GM23338 (cell line): Measurements from ENCODE around the gene CDV3. TPM values are rescaled to one million over a fixed set of nuclear protein-coding genes. Genes with fewer than 3 reads are reported as not detected.
A peak's percentile ranks its signal among the peaks of the same experiment; 100 is the strongest.

Source experiments
- ATAC-seq: fragments of 200-7000 bp; cut with Tn5 transposase; 3 replicates; pipeline ENCODE4 v1.9.1; 2020
- DNase-seq: peaks from one replicate; pipeline ENCODE4 v3.0.0-alpha.2; 2015; ENCODE audit warnings: low spot score
- H2AFZ ChIP-seq: fragments of 200-600 bp; sonication (generic); 2 replicates; pipeline ENCODE4 v1.8.0; 2016; ENCODE audit warnings: antibody characterized with exemption, mild to moderate bottlenecking, moderate library complexity
- H3F3A ChIP-seq: fragments of 200-600 bp; sonication (generic); replicated peaks from 2 replicates; pipeline ENCODE4 v1.8.0; 2017; ENCODE audit warnings: antibody characterized with exemption, mixed run types, low read depth
- H3K27ac ChIP-seq: fragments of 200-600 bp; sonication (generic); 2 replicates; pipeline ENCODE4 v1.6.1; 2016; ENCODE audit warnings: low read depth
- H3K27me3 ChIP-seq: fragments of 200-600 bp; sonication (generic); 2 replicates; pipeline ENCODE4 v1.8.0; 2016; ENCODE audit warnings: mild to moderate bottlenecking, mixed run types, moderate library complexity; ENCODE audit not compliant: insufficient read depth
- H3K36me3 ChIP-seq: fragments of 200-600 bp; sonication (generic); 2 replicates; pipeline ENCODE4 v1.8.0; 2016; ENCODE audit warnings: mild to moderate bottlenecking; ENCODE audit not compliant: insufficient read depth
- H3K4me1 ChIP-seq: fragments of 200-600 bp; sonication (generic); 2 replicates; pipeline ENCODE4 v1.8.0; 2016; ENCODE audit warnings: mild to moderate bottlenecking, moderate library complexity; ENCODE audit not compliant: insufficient read depth
- H3K4me2 ChIP-seq: fragments of 200-600 bp; sonication (generic); 2 replicates; pipeline ENCODE4 v1.7.1; 2017; ENCODE audit warnings: mixed run types
- H3K4me3 ChIP-seq: fragments of 200-600 bp; sonication (generic); 2 replicates; pipeline ENCODE4 v1.6.1; 2016; ENCODE audit warnings: mixed run types
- H3K79me2 ChIP-seq: fragments of 200-600 bp; sonication (generic); replicated peaks from 2 replicates; pipeline ENCODE4 v1.8.0; 2017; ENCODE audit warnings: mild to moderate bottlenecking; ENCODE audit not compliant: insufficient read depth
- H3K9me2 ChIP-seq: fragments of 200-600 bp; sonication (generic); 2 replicates; pipeline ENCODE4 v1.8.0; 2017; ENCODE audit not compliant: insufficient read depth
- H4K20me1 ChIP-seq: fragments of 200-600 bp; sonication (generic); replicated peaks from 2 replicates; pipeline ENCODE4 v1.8.0; 2017; ENCODE audit warnings: mild to moderate bottlenecking; ENCODE audit not compliant: insufficient read depth
- H3K27ac Mint-ChIP-seq: 2 replicates; pipeline ENCODE4 v1.8.0; 2020; ENCODE audit warnings: inconsistent platforms, mild to moderate bottlenecking, moderate library complexity, mixed read lengths
- H3K27me3 Mint-ChIP-seq: 3 replicates; pipeline ENCODE4 v1.8.0; 2022; ENCODE audit warnings: low read depth, mild to moderate bottlenecking, moderate library complexity, mixed read lengths, inconsistent platforms; ENCODE audit not compliant: insufficient read depth, poor library complexity
- H3K36me3 Mint-ChIP-seq: 3 replicates; pipeline ENCODE4 v1.8.0; 2021; ENCODE audit warnings: low read depth, mild to moderate bottlenecking, inconsistent platforms, moderate library complexity, mixed read lengths
- H3K4me1 Mint-ChIP-seq: 3 replicates; pipeline ENCODE4 v1.8.0; 2020; ENCODE audit warnings: mild to moderate bottlenecking, inconsistent platforms, mixed read lengths
- H3K4me3 Mint-ChIP-seq: 3 replicates; pipeline ENCODE4 v1.8.0; 2021; ENCODE audit warnings: moderate library complexity, mild to moderate bottlenecking, inconsistent platforms, mixed read lengths
- H3K9me3 Mint-ChIP-seq: 3 replicates; pipeline ENCODE4 v1.8.0; 2020; ENCODE audit warnings: moderate library complexity, mild to moderate bottlenecking, inconsistent platforms, mixed read lengths
- CREB1 ChIP-seq: fragments of 250-450 bp; sonication (Bioruptor Pico); IDR thresholded peaks from 2 replicates; pipeline ENCODE4 v1.5.0; 2020; ENCODE audit warnings: low read depth, mild to moderate bottlenecking, moderate library complexity
- EZH2 ChIP-seq: fragments of 200-600 bp; sonication (generic); IDR thresholded peaks from one replicate; pipeline ENCODE4 v1.8.0; 2017; ENCODE audit warnings: antibody characterized with exemption, mild to moderate bottlenecking, low read depth; ENCODE audit not compliant: unreplicated experiment
- JUNB ChIP-seq: IDR thresholded peaks from one replicate; pipeline ENCODE4 v1.6.1; 2016; ENCODE audit warnings: antibody characterized with exemption; ENCODE audit not compliant: unreplicated experiment
- NANOG ChIP-seq: IDR thresholded peaks from 2 replicates; pipeline ENCODE4 v1.6.1; 2016; ENCODE audit warnings: antibody characterized with exemption, borderline replicate concordance
- POLR2AphosphoS5 ChIP-seq: IDR thresholded peaks from 2 replicates; pipeline ENCODE4 v1.6.1; 2016; ENCODE audit warnings: antibody characterized with exemption, low read depth
- STAT1 ChIP-seq: IDR thresholded peaks from one replicate; pipeline ENCODE4 v1.6.1; 2016; ENCODE audit warnings: antibody characterized with exemption; ENCODE audit not compliant: unreplicated experiment
- ZNF331 ChIP-seq: fragments of 250-450 bp; sonication (Bioruptor Pico); IDR thresholded peaks from 2 replicates; pipeline ENCODE4 v1.5.0; 2020; ENCODE audit warnings: low read depth, mild to moderate bottlenecking, moderate library complexity
- polyA plus RNA-seq: library from polyadenylated mRNA; unstranded; fragments of >200 nt; fragmentation: Nextera tagmentation; extraction: Ambion mirVana; gene quantifications from 2 replicates; pipeline ENCODE4 v1.2.1, GENCODE V29; 2016
- total RNA-seq: library from RNA; depleted of rRNA; stranded (reverse); fragments of >200 nt; shearing (Covaris generic); gene quantifications from 2 replicates; pipeline ENCODE4 v1.2.3, GENCODE V29; 2014
- TF ChIP-seq, protein P1 (sequence below), 2 experiments: fragments of 200-600 bp in 1 of 2; sonication (generic) in 1 of 2; conservative IDR thresholded peaks; 2 replicates each; pipeline versions ENCODE4 v1.5.1 to v1.6.1; 2016 to 2017; ENCODE audit warnings: antibody characterized with exemption in 2 of 2, low read depth in 2 of 2, mild to moderate bottlenecking in 2 of 2, moderate library complexity in 1 of 2
- TF ChIP-seq, protein P2 (sequence below): fragments of 250-450 bp; sonication (Bioruptor Pico); IDR thresholded peaks from 2 replicates; pipeline ENCODE4 v1.5.0; 2020; ENCODE audit warnings: mild to moderate bottlenecking, moderate library complexity
- TF ChIP-seq, protein P3 (sequence below): IDR thresholded peaks from 2 replicates; pipeline ENCODE4 v1.6.1; 2016; ENCODE audit warnings: antibody characterized with exemption

Gene CDV3
- total and polyA plus RNA-seq, 2 experiments from 2014 or later, result 36.6 to 119 TPM

- H3F3A ChIP-seq, result no peaks in the 10 kb centered on the region
- H3K27ac ChIP-seq, result peak overlapping the region; percentile 17; the same call in 1 of the 2 replicates
- no peak overlapping the region for H3K4me3 Mint-ChIP-seq
- H3K27me3 ChIP-seq, result no peaks in the 10 kb centered on the region
- no peaks in the 10 kb centered on the region for H3K9me3 Mint-ChIP-seq
- H3K36me3 ChIP-seq, result peaks cover 65% of the 10 kb centered on the region
- no peaks in the 10 kb centered on the region for H3K9me2 ChIP-seq
- H3K79me2 ChIP-seq, result peaks cover 95% of the 10 kb centered on the region
- ATAC-seq (peak; percentile 47), DNase-seq (peak; percentile 64)
- H3K4me1 ChIP-seq, result peaks cover 12% of the 10 kb centered on the region
- no peak overlapping the region for H3K4me3 ChIP-seq
- H2AFZ ChIP-seq, result no peak overlapping the region
- H3K4me2 ChIP-seq, result no peak overlapping the region
- peaks cover 18% of the 10 kb centered on the region for H3K4me1 Mint-ChIP-seq
- H3K27ac Mint-ChIP-seq, result no peak overlapping the region
- no peaks in the 10 kb centered on the region for H3K27me3 Mint-ChIP-seq
- H4K20me1 ChIP-seq, result peaks cover 80% of the 10 kb centered on the region
- no peak for TF ChIP-seq CREB1 (CRISPR knock-in tag)
- TF ChIP-seq, protein P1, sequence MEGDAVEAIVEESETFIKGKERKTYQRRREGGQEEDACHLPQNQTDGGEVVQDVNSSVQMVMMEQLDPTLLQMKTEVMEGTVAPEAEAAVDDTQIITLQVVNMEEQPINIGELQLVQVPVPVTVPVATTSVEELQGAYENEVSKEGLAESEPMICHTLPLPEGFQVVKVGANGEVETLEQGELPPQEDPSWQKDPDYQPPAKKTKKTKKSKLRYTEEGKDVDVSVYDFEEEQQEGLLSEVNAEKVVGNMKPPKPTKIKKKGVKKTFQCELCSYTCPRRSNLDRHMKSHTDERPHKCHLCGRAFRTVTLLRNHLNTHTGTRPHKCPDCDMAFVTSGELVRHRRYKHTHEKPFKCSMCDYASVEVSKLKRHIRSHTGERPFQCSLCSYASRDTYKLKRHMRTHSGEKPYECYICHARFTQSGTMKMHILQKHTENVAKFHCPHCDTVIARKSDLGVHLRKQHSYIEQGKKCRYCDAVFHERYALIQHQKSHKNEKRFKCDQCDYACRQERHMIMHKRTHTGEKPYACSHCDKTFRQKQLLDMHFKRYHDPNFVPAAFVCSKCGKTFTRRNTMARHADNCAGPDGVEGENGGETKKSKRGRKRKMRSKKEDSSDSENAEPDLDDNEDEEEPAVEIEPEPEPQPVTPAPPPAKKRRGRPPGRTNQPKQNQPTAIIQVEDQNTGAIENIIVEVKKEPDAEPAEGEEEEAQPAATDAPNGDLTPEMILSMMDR (conservative IDR thresholded peaks at IDR 0.05; ENCODE audit: low read depth in 2 of 2), result peak; percentile 58 to 65
- peaks cover 83% of the 10 kb centered on the region for H3K36me3 Mint-ChIP-seq
These were observed 5.2 kb downstream of the CDV3 start for GRCh38 chr3:133578548-133579191.

DNA sequence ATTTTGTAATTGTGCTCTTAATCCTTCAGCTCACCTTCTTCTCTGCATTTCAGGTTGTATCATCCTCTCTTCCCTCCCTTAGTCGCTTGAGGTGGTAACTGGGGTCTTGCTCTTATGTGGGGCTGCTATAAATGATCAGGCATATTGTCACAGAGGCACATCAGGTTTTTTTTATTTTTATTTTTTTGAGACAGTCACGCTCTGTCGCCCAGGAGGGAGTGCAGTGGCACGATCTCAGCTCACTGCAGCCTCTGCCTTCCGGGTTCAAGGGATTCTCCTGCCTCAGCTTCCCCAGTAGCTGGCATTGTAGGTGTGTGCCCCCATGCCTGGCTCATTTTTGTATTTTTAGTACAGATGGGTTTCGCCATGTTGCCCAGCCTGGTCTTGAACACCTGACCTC lies 9.9 kb downstream of the CDV3 start:
- Histone ChIP-seq H3K36me3 (peaks cover 85% of the 10 kb centered on the region), H3K27ac (no peak overlapping the region), H3K9me2 (no peaks in the 10 kb centered on the region), H4K20me1 (peaks cover 58% of the 10 kb centered on the region), H3K79me2 (peaks cover 55% of the 10 kb centered on the region), H3K27me3 (no peaks in the 10 kb centered on the region), H3K4me3 (no peak overlapping the region), H3K4me2 (no peak overlapping the region), H3K4me1 (no peaks in the 10 kb centered on the region; the same call in 1 of the 2 replicates), H3F3A (no peaks in the 10 kb centered on the region; the same call in 1 of the 2 replicates), H2AFZ (no peak overlapping the region)
- no peak overlapping the region for H3K4me3 Mint-ChIP-seq
- H3K27ac Mint-ChIP-seq, result no peak overlapping the region
- no peak for ATAC-seq
- H3K27me3 Mint-ChIP-seq, result no peaks in the 10 kb centered on the region
- no peaks in the 10 kb centered on the region for H3K9me3 Mint-ChIP-seq
- H3K4me1 Mint-ChIP-seq, result no peaks in the 10 kb centered on the region
- no peak for DNase-seq
- peaks cover 89% of the 10 kb centered on the region for H3K36me3 Mint-ChIP-seq
- TF ChIP-seq EZH2 (no peak), JUNB (no peak), POLR2AphosphoS5 (no peak), CREB1 (CRISPR knock-in tag) (no peak), STAT1 (no peak), ZNF331 (CRISPR knock-in tag) (no peak), NANOG (no peak)
- TF ChIP-seq, protein P1 (conservative IDR thresholded peaks at IDR 0.05; ENCODE audit: low read depth in 2 of 2), result no peak
- TF ChIP-seq, protein P2, sequence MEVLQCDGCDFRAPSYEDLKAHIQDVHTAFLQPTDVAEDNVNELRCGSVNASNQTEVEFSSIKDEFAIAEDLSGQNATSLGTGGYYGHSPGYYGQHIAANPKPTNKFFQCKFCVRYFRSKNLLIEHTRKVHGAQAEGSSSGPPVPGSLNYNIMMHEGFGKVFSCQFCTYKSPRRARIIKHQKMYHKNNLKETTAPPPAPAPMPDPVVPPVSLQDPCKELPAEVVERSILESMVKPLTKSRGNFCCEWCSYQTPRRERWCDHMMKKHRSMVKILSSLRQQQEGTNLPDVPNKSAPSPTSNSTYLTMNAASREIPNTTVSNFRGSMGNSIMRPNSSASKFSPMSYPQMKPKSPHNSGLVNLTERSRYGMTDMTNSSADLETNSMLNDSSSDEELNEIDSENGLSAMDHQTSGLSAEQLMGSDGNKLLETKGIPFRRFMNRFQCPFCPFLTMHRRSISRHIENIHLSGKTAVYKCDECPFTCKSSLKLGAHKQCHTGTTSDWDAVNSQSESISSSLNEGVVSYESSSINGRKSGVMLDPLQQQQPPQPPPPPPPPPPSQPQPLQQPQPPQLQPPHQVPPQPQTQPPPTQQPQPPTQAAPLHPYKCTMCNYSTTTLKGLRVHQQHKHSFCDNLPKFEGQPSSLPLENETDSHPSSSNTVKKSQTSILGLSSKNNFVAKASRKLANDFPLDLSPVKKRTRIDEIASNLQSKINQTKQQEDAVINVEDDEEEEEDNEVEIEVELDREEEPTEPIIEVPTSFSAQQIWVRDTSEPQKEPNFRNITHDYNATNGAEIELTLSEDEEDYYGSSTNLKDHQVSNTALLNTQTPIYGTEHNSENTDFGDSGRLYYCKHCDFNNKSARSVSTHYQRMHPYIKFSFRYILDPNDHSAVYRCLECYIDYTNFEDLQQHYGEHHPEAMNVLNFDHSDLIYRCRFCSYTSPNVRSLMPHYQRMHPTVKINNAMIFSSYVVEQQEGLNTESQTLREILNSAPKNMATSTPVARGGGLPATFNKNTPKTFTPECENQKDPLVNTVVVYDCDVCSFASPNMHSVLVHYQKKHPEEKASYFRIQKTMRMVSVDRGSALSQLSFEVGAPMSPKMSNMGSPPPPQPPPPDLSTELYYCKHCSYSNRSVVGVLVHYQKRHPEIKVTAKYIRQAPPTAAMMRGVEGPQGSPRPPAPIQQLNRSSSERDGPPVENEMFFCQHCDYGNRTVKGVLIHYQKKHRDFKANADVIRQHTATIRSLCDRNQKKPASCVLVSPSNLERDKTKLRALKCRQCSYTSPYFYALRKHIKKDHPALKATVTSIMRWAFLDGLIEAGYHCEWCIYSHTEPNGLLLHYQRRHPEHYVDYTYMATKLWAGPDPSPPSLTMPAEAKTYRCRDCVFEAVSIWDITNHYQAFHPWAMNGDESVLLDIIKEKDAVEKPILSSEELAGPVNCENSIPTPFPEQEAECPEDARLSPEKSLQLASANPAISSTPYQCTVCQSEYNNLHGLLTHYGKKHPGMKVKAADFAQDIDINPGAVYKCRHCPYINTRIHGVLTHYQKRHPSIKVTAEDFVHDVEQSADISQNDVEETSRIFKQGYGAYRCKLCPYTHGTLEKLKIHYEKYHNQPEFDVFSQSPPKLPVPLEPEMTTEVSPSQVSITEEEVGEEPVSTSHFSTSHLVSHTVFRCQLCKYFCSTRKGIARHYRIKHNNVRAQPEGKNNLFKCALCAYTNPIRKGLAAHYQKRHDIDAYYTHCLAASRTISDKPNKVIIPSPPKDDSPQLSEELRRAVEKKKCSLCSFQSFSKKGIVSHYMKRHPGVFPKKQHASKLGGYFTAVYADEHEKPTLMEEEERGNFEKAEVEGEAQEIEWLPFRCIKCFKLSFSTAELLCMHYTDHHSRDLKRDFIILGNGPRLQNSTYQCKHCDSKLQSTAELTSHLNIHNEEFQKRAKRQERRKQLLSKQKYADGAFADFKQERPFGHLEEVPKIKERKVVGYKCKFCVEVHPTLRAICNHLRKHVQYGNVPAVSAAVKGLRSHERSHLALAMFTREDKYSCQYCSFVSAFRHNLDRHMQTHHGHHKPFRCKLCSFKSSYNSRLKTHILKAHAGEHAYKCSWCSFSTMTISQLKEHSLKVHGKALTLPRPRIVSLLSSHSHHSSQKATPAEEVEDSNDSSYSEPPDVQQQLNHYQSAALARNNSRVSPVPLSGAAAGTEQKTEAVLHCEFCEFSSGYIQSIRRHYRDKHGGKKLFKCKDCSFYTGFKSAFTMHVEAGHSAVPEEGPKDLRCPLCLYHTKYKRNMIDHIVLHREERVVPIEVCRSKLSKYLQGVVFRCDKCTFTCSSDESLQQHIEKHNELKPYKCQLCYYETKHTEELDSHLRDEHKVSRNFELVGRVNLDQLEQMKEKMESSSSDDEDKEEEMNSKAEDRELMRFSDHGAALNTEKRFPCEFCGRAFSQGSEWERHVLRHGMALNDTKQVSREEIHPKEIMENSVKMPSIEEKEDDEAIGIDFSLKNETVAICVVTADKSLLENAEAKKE (CRISPR knock-in tag), result no peak
- TF ChIP-seq, protein P3, sequence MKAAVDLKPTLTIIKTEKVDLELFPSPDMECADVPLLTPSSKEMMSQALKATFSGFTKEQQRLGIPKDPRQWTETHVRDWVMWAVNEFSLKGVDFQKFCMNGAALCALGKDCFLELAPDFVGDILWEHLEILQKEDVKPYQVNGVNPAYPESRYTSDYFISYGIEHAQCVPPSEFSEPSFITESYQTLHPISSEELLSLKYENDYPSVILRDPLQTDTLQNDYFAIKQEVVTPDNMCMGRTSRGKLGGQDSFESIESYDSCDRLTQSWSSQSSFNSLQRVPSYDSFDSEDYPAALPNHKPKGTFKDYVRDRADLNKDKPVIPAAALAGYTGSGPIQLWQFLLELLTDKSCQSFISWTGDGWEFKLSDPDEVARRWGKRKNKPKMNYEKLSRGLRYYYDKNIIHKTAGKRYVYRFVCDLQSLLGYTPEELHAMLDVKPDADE, result no peak
